ENCODE data around the gene TNIK. TPM values are rescaled to one million over a fixed set of nuclear protein-coding genes. Genes with fewer than 3 reads are reported as not detected.
A peak's percentile ranks its signal among the peaks of the same experiment; 100 is the strongest.

The TNIK gene
- total and polyA plus RNA-seq, 10 of the 15 experiments (the other 5 are each of a cell fraction or from before 2014, with no cell fraction given), result 13.9 to 74.3 (median 48.2) TPM

- Histone ChIP-seq H3K9ac (ENCODE audit: control insufficient read depth, insufficient read depth, low read length) (no peak overlapping the region), H3K9me3 (replicated peaks; ENCODE audit: control insufficient read depth, insufficient read depth, low read length) (no peaks in the 10 kb centered on the region; the same call in 1 of the 3 replicates), H3K27me3 (replicated peaks in 1 of 2; ENCODE audit: control insufficient read depth in 2 of 2, insufficient read depth in 2 of 2, low read length in 1 of 2) (no peaks in the 10 kb centered on the region), H2AFZ (ENCODE audit: control insufficient read depth, low read depth, low read length) (no peak overlapping the region), H3K79me2 (ENCODE audit: control insufficient read depth, insufficient read depth, low read length) (peaks cover 54% of the 10 kb centered on the region), H3K4me3 (no peak overlapping the region), H3K4me1 (ENCODE audit: control insufficient read depth, insufficient read depth, low read length) (peaks cover 55% of the 10 kb centered on the region), H4K20me1 (ENCODE audit: control insufficient read depth, insufficient read depth) (no peaks in the 10 kb centered on the region), H3K36me3 (ENCODE audit: control insufficient read depth in 2 of 2, insufficient read depth in 2 of 2, low read length in 1 of 2) (peaks cover 1 to 3% of the 10 kb centered on the region in 2 experiments; a peak in 3 of 4 replicates), H3K27ac (ENCODE audit: control insufficient read depth, insufficient read depth) (peak overlapping the region; percentile 40; the same call in 1 of the 2 replicates), H3K4me2 (ENCODE audit: control insufficient read depth, insufficient read depth) (no peak overlapping the region)
- FAIRE-seq, result no peak
- 89% methylated on average over 8 of the region's 8 CpGs for WGBS (ENCODE audit: insufficient coverage, insufficient replicate concordance, low lambda C conversion rate, missing lambda C conversion rate)
- ATAC-seq, result peak; percentile 10; the same call in 1 of the 3 replicates
- in situ Hi-C loops (cut with MboI), result no loop called here
- POLR2A ChIA-PET, result interaction anchor here (0.6 to 1.2 kb wide), 3 partner anchors 13 to 19 kb away, joined by 3 to 4 read pairs (median 3); no protein-coding TSS in a partner anchor
- CTCF ChIA-PET, result interaction anchor here (1.1 to 1.4 kb wide), 2 partner anchors 13 to 22 kb away, joined by 3 to 4 read pairs; no protein-coding TSS in a partner anchor
- no peak for TF ChIP-seq ATF3 (IDR thresholded peaks at IDR 0.05; ENCODE audit: borderline replicate concordance, extremely low read depth, low read depth, low read length)
- TF ChIP-seq FOXK2 (IDR thresholded peaks at IDR 0.05), result no peak
- TF ChIP-seq RAD21 (IDR thresholded peaks at IDR 0.05; ENCODE audit: insufficient read depth, low read depth, low read length), result no peak
- TF ChIP-seq YY1 (IDR thresholded peaks at IDR 0.05; ENCODE audit: low read depth, low read length), result no peak
- TF ChIP-seq RFX5 (IDR thresholded peaks at IDR 0.05; ENCODE audit: low read depth, low read length), result no peak
- RAD21 ChIA-PET (ENCODE audit: unreplicated experiment), result interaction anchor here (0.7 to 1.8 kb wide), 2 partner anchors 11 to 47 kb away, joined by 4 to 7 read pairs; no protein-coding TSS in a partner anchor
- no TSS peak for BruUV-seq (replicated peaks)
- SMC1A ChIA-PET (ENCODE audit: uncharacterized antibody, unreplicated experiment), result interaction anchor here (1.0 to 2.0 kb wide), 5 partner anchors 9 to 109 kb away, joined by 3 to 12 read pairs (median 4); no protein-coding TSS in a partner anchor
- intact Hi-C loops (cut with micrococcal nuclease; ENCODE audit: unreplicated experiment), result no loop called here
- DNase-seq (ENCODE audit: low read depth, low spot score), result no peak
These were observed 223.8 kb downstream of the TNIK start for GRCh38 chr3:171236265-171237008.

All from GM12878 (cell line).